A549 (cell line): ENCODE results near the gene RNF39.

Experiments used
- EHMT2 ChIP-seq: fragments of 200-600 bp; sonication (generic); IDR thresholded peaks from 2 replicates; pipeline ENCODE4 v1.6.1; 2016; ENCODE audit warnings: antibody characterized with exemption, low read depth, mild to moderate bottlenecking, moderate library complexity
- EP300 ChIP-seq, 2 experiments: fragments of >200 bp; sonication (Bioruptor Twin); formaldehyde crosslinking; IDR thresholded peaks; 2 replicates in 1 of 2; 3 replicates in 1 of 2; pipeline ENCODE4 v1.6.1; 2016 to 2017
- HDAC2 ChIP-seq: fragments of 200-600 bp; sonication (generic); IDR thresholded peaks from 2 replicates; pipeline ENCODE4 v1.6.1; 2016
- NFE2L2 ChIP-seq: fragments of 150-350 bp; conservative IDR thresholded peaks from 2 replicates; pipeline ENCODE4 v1.6.1; 2014; ENCODE audit warnings: low read length
- POLR2A ChIP-seq: IDR thresholded peaks from 2 replicates; pipeline ENCODE4 v1.6.1; 2012; ENCODE audit warnings: mild to moderate bottlenecking, low read length
- RFX5 ChIP-seq: fragments of 450-650 bp; IDR thresholded peaks from 2 replicates; pipeline ENCODE4 v1.7.1; 2014; ENCODE audit warnings: antibody characterized with exemption, mild to moderate bottlenecking, moderate library complexity
- TF ChIP-seq, protein P1 (sequence below): fragments of >200 bp; sonication (Bioruptor Twin); formaldehyde crosslinking; IDR thresholded peaks from 3 replicates; pipeline ENCODE4 v1.5.1; 2016

- no peak for TF ChIP-seq POLR2A
- no peak for TF ChIP-seq NFE2L2
- TF ChIP-seq, protein P1, sequence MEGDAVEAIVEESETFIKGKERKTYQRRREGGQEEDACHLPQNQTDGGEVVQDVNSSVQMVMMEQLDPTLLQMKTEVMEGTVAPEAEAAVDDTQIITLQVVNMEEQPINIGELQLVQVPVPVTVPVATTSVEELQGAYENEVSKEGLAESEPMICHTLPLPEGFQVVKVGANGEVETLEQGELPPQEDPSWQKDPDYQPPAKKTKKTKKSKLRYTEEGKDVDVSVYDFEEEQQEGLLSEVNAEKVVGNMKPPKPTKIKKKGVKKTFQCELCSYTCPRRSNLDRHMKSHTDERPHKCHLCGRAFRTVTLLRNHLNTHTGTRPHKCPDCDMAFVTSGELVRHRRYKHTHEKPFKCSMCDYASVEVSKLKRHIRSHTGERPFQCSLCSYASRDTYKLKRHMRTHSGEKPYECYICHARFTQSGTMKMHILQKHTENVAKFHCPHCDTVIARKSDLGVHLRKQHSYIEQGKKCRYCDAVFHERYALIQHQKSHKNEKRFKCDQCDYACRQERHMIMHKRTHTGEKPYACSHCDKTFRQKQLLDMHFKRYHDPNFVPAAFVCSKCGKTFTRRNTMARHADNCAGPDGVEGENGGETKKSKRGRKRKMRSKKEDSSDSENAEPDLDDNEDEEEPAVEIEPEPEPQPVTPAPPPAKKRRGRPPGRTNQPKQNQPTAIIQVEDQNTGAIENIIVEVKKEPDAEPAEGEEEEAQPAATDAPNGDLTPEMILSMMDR = no peak
- peak; percentile 63; the same call in 1 of the 2 replicates for TF ChIP-seq HDAC2
- TF ChIP-seq EHMT2 = no peak
- TF ChIP-seq EP300 (IDR thresholded peaks at IDR 0.05) = no peak
- TF ChIP-seq RFX5 = no peak
Observed at GRCh38 chr6:30060606-30061091, 14.9 kb downstream of the RNF39 start.
